Hepatocyte (in vitro differentiated cells): ENCODE measurements around the gene CISH. TPM values are rescaled to one million over a fixed set of nuclear protein-coding genes. Genes with fewer than 3 reads are reported as not detected.

ENCODE experiments used
- DNase-seq: peaks from one replicate; pipeline ENCODE4 v3.0.0-alpha.2; 2016; ENCODE audit warnings: low spot score
- H2AFZ ChIP-seq: fragments of 200-600 bp; sonication (generic); 2 replicates; pipeline ENCODE4 v1.6.0; 2016; ENCODE audit warnings: antibody characterized with exemption, mild to moderate bottlenecking
- H3K27ac ChIP-seq: fragments of 200-600 bp; sonication (generic); 2 replicates; pipeline ENCODE4 v1.5.1; 2016; ENCODE audit warnings: mild to moderate bottlenecking
- H3K27me3 ChIP-seq: fragments of 200-600 bp; sonication (generic); 2 replicates; pipeline ENCODE4 v1.6.1; 2016
- H3K36me3 ChIP-seq: fragments of 200-600 bp; sonication (generic); replicated peaks from 2 replicates; pipeline ENCODE4 v1.5.1; 2016; ENCODE audit warnings: low read depth; ENCODE audit not compliant: insufficient read depth
- H3K4me1 ChIP-seq: fragments of 200-600 bp; sonication (generic); 2 replicates; pipeline ENCODE4 v1.5.1; 2016; ENCODE audit warnings: mild to moderate bottlenecking, moderate library complexity; ENCODE audit not compliant: insufficient read depth
- H3K4me2 ChIP-seq: fragments of 200-600 bp; sonication (generic); 2 replicates; pipeline ENCODE4 v1.6.0; 2016
- H3K4me3 ChIP-seq: fragments of 200-600 bp; sonication (generic); 2 replicates; pipeline ENCODE4 v1.5.1; 2016; ENCODE audit warnings: mild to moderate bottlenecking
- H3K79me2 ChIP-seq: fragments of 200-600 bp; sonication (generic); 2 replicates; pipeline ENCODE4 v1.6.0; 2017; ENCODE audit warnings: mild to moderate bottlenecking
- H3K9me2 ChIP-seq: fragments of 200-600 bp; sonication (generic); replicated peaks from 2 replicates; pipeline ENCODE4 v1.6.0; 2017; ENCODE audit warnings: mild to moderate bottlenecking; ENCODE audit not compliant: insufficient read depth
- H3K9me3 ChIP-seq: fragments of 200-600 bp; sonication (generic); 2 replicates; pipeline ENCODE4 v1.5.1; 2016; ENCODE audit warnings: low read depth, mild to moderate bottlenecking
- H4K20me1 ChIP-seq: fragments of 200-600 bp; sonication (generic); 2 replicates; pipeline ENCODE4 v1.6.0; 2016; ENCODE audit warnings: mild to moderate bottlenecking; ENCODE audit not compliant: insufficient read depth, poor library complexity, severe bottlenecking
- EZH2 ChIP-seq: fragments of 200-600 bp; sonication (generic); IDR thresholded peaks from 2 replicates; pipeline ENCODE4 v1.6.1; 2016; ENCODE audit warnings: antibody characterized with exemption, mild to moderate bottlenecking, borderline replicate concordance
- EZH2phosphoT487 ChIP-seq: fragments of 200-600 bp; sonication (generic); IDR thresholded peaks from one replicate; pipeline ENCODE4 v1.6.1; 2018; ENCODE audit warnings: antibody characterized with exemption, mild to moderate bottlenecking, low read depth, moderate library complexity; ENCODE audit not compliant: unreplicated experiment, severe bottlenecking
- WGBS: methylation state at CpG from one replicate; pipeline ENCODE4 v1.1.6; 2016; ENCODE audit warnings: low lambda C conversion rate; ENCODE audit errors: missing lambda C conversion rate; 5-methylcytosine and 5-hydroxymethylcytosine counted together
- polyA plus RNA-seq: library from polyadenylated mRNA; unstranded; fragments of >200 nt; fragmentation: Nextera tagmentation; extraction: Ambion mirVana; gene quantifications from 2 replicates; pipeline ENCODE4 v1.2.1, GENCODE V29; 2016
- total RNA-seq: library from RNA; depleted of rRNA; stranded (reverse); fragments of >200 nt; gene quantifications from 2 replicates; pipeline ENCODE4 v1.2.3, GENCODE V29; 2014
- TF ChIP-seq, protein P1 (sequence below): fragments of 200-600 bp; sonication (generic); IDR thresholded peaks from 2 replicates; pipeline ENCODE4 v1.5.1; 2016; ENCODE audit warnings: antibody characterized with exemption, mild to moderate bottlenecking; ENCODE audit not compliant: poor library complexity

CISH gene
- total and polyA plus RNA-seq, 2 experiments from 2014 or later = 4.0 to 9.0 TPM

DNA sequence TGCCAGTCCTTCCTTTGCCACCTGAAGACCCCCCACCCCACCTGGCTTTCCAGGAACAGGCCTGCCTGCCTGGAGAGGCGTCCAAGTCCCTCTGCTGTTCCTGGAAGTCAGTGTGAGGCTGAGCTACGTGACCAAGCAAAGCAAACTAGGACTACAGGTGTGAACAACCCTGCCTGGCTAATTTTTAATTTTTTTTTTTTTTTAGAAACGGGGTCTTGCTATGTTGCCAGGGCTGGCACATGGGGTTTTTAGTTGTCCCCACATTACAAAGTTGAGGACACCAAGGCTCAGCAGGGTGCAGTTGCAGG lies 24.9 kb downstream of the CISH start:
- WGBS = 66% methylated on average over 3 of the region's 3 CpGs
- DNase-seq = no peak
- no peaks in the 10 kb centered on the region for H3K9me3 ChIP-seq
- no peaks in the 10 kb centered on the region for H3K27me3 ChIP-seq
- H3K36me3 ChIP-seq = no peaks in the 10 kb centered on the region
- no peaks in the 10 kb centered on the region for H3K9me2 ChIP-seq
- TF ChIP-seq, protein P1, sequence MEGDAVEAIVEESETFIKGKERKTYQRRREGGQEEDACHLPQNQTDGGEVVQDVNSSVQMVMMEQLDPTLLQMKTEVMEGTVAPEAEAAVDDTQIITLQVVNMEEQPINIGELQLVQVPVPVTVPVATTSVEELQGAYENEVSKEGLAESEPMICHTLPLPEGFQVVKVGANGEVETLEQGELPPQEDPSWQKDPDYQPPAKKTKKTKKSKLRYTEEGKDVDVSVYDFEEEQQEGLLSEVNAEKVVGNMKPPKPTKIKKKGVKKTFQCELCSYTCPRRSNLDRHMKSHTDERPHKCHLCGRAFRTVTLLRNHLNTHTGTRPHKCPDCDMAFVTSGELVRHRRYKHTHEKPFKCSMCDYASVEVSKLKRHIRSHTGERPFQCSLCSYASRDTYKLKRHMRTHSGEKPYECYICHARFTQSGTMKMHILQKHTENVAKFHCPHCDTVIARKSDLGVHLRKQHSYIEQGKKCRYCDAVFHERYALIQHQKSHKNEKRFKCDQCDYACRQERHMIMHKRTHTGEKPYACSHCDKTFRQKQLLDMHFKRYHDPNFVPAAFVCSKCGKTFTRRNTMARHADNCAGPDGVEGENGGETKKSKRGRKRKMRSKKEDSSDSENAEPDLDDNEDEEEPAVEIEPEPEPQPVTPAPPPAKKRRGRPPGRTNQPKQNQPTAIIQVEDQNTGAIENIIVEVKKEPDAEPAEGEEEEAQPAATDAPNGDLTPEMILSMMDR = no peak
- TF ChIP-seq EZH2 (no peak), EZH2phosphoT487 (no peak)
- no peak overlapping the region for H3K4me2 ChIP-seq
- H4K20me1 ChIP-seq = no peaks in the 10 kb centered on the region
- H3K27ac ChIP-seq = no peak overlapping the region
- peaks cover 4% of the 10 kb centered on the region for H3K4me1 ChIP-seq
- no peak overlapping the region for H2AFZ ChIP-seq
- no peak overlapping the region for H3K4me3 ChIP-seq
- H3K79me2 ChIP-seq = no peaks in the 10 kb centered on the region

DNA sequence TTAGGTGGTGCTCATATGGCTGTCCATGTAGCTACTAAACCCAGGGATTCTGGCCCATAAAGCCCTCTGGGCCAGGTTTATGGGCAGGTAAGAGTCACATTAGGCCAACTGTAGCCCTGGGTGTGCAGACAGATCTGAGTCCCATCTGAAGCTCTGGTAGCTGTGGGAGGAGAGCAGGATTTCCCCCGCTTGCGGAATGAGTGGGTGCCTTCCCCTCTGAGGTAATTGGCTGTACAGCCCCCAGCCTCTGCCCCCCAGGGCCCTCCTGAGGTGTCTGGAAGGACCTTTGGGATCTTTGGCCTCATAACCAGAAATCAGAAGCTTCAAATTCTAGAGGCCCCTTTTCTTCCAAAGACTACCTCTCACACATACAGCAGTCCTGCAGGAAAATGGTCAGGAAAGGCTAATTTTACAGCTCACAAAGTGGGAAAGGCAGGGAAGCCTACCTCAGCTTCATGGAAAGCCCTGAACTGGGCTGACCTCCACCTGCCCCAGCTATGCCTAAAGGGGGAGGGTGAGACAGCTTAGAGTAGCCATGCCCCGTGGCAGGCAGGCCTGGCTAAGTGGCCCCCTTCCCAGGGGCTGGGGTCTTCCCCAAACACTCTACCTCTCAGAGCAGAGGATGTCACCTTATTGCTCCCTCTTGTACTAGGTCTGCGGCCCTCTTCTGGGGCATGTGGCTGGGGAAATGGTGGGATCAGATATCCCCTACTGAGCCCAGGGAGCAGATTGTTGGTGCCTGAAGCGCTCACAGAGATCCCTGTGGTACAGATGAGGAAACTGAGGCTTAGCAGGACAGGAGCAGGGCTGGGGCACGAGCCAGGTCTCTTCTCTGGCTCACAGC lies 25.4 kb downstream of the CISH start:
- no peak for DNase-seq
- H3K79me2 ChIP-seq = no peaks in the 10 kb centered on the region
- no peaks in the 10 kb centered on the region for H3K27me3 ChIP-seq
- no peak overlapping the region for H3K27ac ChIP-seq
- no peaks in the 10 kb centered on the region for H3K9me3 ChIP-seq
- no peak overlapping the region for H3K4me3 ChIP-seq
- WGBS = 92% methylated on average over 6 of the region's 6 CpGs
- TF ChIP-seq EZH2phosphoT487 (no peak), EZH2 (no peak)
- TF ChIP-seq, protein P1 = no peak
- no peak overlapping the region for H2AFZ ChIP-seq
- H3K9me2 ChIP-seq = no peaks in the 10 kb centered on the region
- H3K4me2 ChIP-seq = no peak overlapping the region
- no peaks in the 10 kb centered on the region for H3K36me3 ChIP-seq
- no peaks in the 10 kb centered on the region for H4K20me1 ChIP-seq
- H3K4me1 ChIP-seq = peaks cover 4% of the 10 kb centered on the region

DNA sequence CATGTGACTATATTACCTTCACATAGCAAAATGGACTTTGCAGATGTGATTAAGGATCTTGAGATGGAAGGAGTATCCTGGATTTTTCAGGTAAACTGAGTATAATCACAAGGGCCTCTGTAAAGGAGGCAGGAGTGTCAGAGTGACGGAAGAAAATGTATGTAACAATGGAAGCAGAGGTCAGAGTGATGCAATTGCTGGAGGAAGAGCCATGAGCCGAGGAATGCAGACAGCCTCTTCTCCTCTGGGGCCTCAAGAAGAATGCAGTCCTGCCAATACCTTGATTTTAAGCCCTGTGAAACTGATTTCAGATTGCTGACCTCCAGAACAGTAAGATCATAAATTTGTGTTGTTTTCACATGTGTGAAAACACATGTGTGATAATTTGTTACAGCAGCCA lies 27.2 kb downstream of the CISH start:
- no peaks in the 10 kb centered on the region for H3K36me3 ChIP-seq
- H3K9me3 ChIP-seq = no peaks in the 10 kb centered on the region
- DNase-seq = no peak
- no peaks in the 10 kb centered on the region for H4K20me1 ChIP-seq
- H3K79me2 ChIP-seq = no peaks in the 10 kb centered on the region
- H3K4me2 ChIP-seq = no peak overlapping the region
- TF ChIP-seq, protein P1 = no peak
- TF ChIP-seq EZH2phosphoT487 (no peak), EZH2 (no peak)
- H3K4me1 ChIP-seq = peaks cover 4% of the 10 kb centered on the region
- peak overlapping the region; percentile 30 for H3K27ac ChIP-seq
- no peaks in the 10 kb centered on the region for H3K27me3 ChIP-seq
- no peak overlapping the region for H3K4me3 ChIP-seq
- H2AFZ ChIP-seq = no peak overlapping the region
- no peaks in the 10 kb centered on the region for H3K9me2 ChIP-seq
- 52% methylated on average over 2 of the region's 2 CpGs for WGBS
